GM21737 (cell line): ENCODE data around the gene EEFSEC.

Experiments
- ATAC-seq: cut with Tn5 transposase; IDR thresholded peaks from one replicate; pipeline ENCODE4 v1.9.1; 2021; ENCODE audit warnings: mild to moderate bottlenecking, moderate library complexity; ENCODE audit not compliant: unreplicated experiment

The EEFSEC gene

DNA sequence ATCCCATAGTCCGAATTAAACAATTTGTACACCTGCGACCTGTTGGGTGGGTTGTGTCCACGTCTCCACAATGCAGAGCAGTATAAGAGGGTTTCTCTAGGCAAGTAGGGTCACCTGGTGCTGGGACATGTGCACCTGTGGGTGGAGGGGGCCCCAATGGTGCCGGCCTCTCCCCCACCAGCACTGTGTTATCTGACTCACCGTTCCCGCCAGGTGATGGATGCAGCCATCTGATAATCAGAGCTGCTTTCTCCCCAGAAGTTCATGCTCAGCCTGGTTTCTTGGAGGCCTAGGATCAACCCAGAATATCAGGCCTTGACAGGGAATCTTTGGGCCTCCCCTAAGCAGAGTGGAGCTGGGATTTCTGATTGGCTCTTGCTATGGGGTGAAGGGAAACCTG, 227.4 kb downstream of the EEFSEC start:
- ATAC-seq: no peak

DNA sequence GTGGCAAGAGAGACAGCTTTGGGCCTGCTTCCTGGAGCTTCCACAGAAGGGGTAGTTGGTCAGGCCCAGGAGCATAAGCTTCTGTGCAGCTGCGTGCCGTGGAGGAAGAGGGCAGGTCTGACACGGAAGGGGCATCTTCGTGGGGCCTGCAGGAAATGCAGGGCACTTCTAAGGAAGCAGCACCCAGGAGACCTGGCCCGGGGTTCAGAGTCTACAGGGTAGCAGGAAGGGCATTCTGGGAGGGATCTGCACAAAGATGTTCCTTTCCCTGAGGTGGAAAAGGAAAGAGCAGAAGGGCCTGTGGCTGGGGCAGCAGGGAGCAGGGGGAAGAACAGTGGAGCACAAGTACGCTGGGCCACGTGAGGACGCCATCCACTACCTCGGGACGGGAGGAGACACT, 228.3 kb downstream of the EEFSEC start:
- no peak for ATAC-seq

DNA sequence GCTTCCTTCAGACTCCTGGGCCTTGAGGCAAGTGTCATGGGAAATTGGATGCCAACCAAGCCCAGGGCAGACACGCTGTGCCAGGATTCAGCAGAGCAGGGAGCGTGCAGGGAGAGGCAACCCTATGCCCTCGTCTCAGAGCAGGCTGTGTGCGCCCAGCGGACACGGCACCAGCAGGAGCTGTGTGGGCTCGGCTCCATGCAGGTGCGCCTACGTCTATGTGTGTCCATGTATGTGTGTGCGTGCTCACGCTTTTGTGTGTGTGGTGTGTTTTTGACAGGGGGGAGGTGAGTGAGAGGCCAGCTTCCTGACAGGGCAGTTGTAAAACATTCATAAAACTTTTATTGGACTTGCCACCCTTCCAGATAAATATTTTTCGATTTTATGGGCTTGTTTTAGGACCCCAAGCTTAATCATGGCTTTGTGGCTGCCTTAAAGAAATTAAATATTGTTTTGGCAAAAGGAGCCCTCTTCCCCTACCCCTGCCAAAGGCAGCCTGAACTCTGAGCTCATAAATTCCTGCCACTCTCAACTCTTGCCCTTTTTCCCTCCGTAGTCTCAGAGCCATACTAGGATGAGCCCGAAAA, 229.0 kb downstream of the EEFSEC start:
- ATAC-seq: no peak

GRCh38 chr3:128383316-128384235, 230.3 kb downstream of the EEFSEC start:
- no peak for ATAC-seq

- no peak for ATAC-seq
These were observed 232.0 kb downstream of the EEFSEC start for GRCh38 chr3:128385080-128385832.

GRCh38 chr3:128388932-128389331, 235.7 kb downstream of the EEFSEC start:
- ATAC-seq: no peak

- ATAC-seq: no peak
These were observed 237.6 kb downstream of the EEFSEC start for GRCh38 chr3:128390867-128391266.

DNA sequence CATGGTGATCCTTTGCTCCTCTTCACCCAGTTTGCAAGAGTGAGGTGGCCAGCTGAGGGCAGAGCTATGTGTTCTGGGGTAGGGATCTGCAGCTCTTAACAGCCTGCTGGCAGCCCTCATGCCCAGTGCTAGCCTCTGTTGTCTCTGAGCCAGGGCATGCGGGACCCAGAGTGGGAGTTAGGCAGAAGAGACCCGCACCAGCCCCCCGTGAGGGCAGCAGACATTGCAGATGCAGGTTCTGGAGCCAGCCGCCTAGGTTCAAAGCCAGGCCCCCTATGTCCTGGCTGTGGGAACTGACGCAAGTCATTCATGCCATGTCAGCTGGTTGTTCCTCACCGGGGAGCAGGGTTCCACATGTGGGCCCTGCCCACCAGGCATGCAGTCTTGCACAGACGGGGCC, 238.7 kb downstream of the EEFSEC start:
- no peak for ATAC-seq

GRCh38 chr3:128392818-128393544, 239.7 kb downstream of the EEFSEC start:
- ATAC-seq: no peak

- ATAC-seq: no peak
These were observed 240.8 kb downstream of the EEFSEC start for GRCh38 chr3:128394033-128394432.

- ATAC-seq: no peak
These were observed 241.8 kb downstream of the EEFSEC start for GRCh38 chr3:128395046-128395445.

DNA sequence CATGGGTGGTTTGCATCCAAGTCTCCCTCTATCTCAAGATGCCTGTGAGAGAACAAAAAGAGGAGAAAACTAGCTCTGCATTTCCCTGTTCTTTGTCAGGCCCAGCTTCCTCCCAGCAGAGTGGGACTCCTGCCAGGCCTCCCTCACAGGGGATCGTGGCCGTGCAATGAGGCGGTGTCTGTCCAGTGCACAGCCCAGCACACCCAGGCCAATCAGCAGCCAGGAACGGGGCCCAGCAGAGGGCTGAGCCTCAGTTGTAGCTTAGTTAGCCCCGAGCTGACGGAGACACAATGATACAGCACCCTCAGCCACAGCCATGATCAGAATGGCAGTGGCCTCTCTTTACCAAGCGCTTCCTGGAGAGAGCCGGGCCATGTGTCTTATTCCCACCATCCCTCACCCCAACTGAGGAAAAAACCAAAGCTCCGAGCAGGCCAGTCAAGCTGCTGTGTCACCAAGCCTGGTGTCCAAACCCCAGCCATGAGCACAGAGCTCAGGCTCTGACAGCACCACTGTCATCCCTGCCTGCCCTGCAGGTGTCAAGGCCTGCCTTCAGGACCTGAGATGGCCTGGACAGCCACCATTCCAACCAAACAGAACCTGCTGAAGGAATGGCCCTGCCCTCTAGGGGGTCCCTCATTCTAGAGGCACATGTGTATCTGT, 242.3 kb downstream of the EEFSEC start:
- ATAC-seq: no peak

DNA sequence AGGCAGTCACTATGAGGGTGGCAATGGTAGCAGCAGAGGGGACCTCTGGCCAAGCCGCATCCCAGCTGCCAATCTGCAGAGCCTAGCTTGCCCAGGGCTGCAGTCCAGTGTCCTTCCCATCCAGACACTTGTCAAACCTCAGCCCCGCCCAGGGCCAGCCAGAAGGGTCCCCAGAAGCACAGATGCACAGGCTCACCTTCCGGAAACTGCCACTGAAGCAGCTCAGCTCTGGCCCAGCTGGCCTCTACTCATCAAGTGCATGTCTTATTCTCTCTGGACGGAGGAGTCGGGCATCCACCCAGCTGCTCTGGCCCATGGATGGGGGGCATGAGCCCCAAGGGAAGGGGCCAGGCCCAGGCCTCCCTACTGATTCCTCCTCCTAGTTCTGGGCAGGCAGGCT, 244.2 kb downstream of the EEFSEC start:
- no peak for ATAC-seq

GRCh38 chr3:128398586-128398985, 245.3 kb downstream of the EEFSEC start:
- ATAC-seq: no peak

- ATAC-seq: no peak
These were observed 246.1 kb downstream of the EEFSEC start for GRCh38 chr3:128399221-128399915.

GRCh38 chr3:128400671-128401070, 247.4 kb downstream of the EEFSEC start:
- ATAC-seq: no peak

DNA sequence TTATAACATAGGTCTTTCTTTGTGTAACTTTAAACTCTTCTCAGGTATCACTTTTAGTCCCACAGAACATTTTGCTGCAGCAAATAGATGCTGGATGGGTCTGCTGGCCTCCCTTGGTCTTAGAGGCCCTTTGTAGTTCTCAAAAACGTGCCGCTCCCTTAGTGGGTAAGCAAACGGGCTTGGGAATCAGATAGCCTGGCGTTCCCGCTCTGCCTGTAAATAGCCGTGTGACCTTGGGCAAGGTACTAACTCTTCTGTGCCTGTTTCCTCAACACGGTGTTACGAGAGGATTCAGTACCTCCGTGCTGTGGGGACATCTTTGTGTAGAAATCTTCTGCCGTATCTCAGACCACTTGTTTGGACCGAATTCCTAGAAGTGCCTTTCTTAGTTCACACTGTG, 249.0 kb downstream of the EEFSEC start:
- no peak for ATAC-seq

- no peak for ATAC-seq
These were observed 249.7 kb downstream of the EEFSEC start for GRCh38 chr3:128402998-128403397.

- no peak for ATAC-seq
These were observed 251.2 kb downstream of the EEFSEC start for GRCh38 chr3:128404276-128405068.
